Stimulated activated CD8-positive, alpha-beta memory T cell treated with anti-CD3 and anti-CD28 coated beads, Interleukin-12 subunit alpha, Interleukin-12 subunit beta, amount 100 ng/mL, for 24 hours (primary cell): ENCODE results near the gene AGAP2.
"Not testable (repeated sequence)": the region's sequence is repeated elsewhere in the genome, so short reads cannot be mapped to it uniquely, and the experiment has no call there.

Source experiments
- DNase-seq: peaks from one replicate; pipeline ENCODE4 v3.0.0-alpha.2; 2020; ENCODE audit errors: extremely low read depth

The AGAP2 gene

GRCh38 chr12:57722716-57723629 lies 15.6 kb downstream of the AGAP2 start:
- DNase-seq, result no peak

- DNase-seq, result not testable (repeated sequence)
Observed at GRCh38 chr12:57721846-57722608, 16.5 kb downstream of the AGAP2 start.

GRCh38 chr12:57720606-57721595 lies 17.6 kb downstream of the AGAP2 start:
- no peak for DNase-seq

- DNase-seq, result no peak
Observed at GRCh38 chr12:57719777-57720605, 18.6 kb downstream of the AGAP2 start.

- no peak for DNase-seq
Observed at GRCh38 chr12:57718641-57719528, 19.7 kb downstream of the AGAP2 start.

GRCh38 chr12:57717846-57718640 lies 20.5 kb downstream of the AGAP2 start:
- no peak for DNase-seq

- no peak for DNase-seq
Observed at GRCh38 chr12:57717131-57717530, 21.4 kb downstream of the AGAP2 start.

GRCh38 chr12:57716305-57716704 lies 22.2 kb downstream of the AGAP2 start:
- DNase-seq, result no peak

- no peak for DNase-seq
Observed at GRCh38 chr12:57715786-57716185, 22.8 kb downstream of the AGAP2 start.

GRCh38 chr12:57715036-57715748 lies 23.4 kb downstream of the AGAP2 start:
- not testable (repeated sequence) for DNase-seq

GRCh38 chr12:57713209-57713608 lies 25.3 kb downstream of the AGAP2 start:
- no peak for DNase-seq

- DNase-seq, result no peak
Observed at GRCh38 chr12:57712701-57713100, 25.8 kb downstream of the AGAP2 start.

GRCh38 chr12:57708296-57708695 lies 30.2 kb downstream of the AGAP2 start:
- no peak for DNase-seq

- DNase-seq, result no peak
Observed at GRCh38 chr12:57707250-57707649, 31.3 kb downstream of the AGAP2 start.

- DNase-seq, result no peak
Observed at GRCh38 chr12:57700317-57700716, 38.2 kb downstream of the AGAP2 start.

- DNase-seq, result no peak
Observed at GRCh38 chr12:57698414-57698813, 40.1 kb downstream of the AGAP2 start.

GRCh38 chr12:57697076-57697475 lies 41.5 kb downstream of the AGAP2 start:
- no peak for DNase-seq

- DNase-seq, result no peak
Observed at GRCh38 chr12:57695770-57696432, 42.6 kb downstream of the AGAP2 start.
